Trophoblast cell (in vitro differentiated cells and primary cell): ENCODE data around the gene TYMS.

ENCODE experiments used
- DNase-seq, 2 donors: peaks; one replicate each; pipeline ENCODE4 v3.0.0-alpha.2; 2016
- H2AFZ ChIP-seq: 2 replicates; pipeline ENCODE4 v1.6.1; 2013; ENCODE audit warnings: low read length, moderate library complexity, mild to moderate bottlenecking; ENCODE audit not compliant: insufficient read depth, poor library complexity
- H2AK5ac ChIP-seq: 2 replicates; pipeline ENCODE4 v1.6.1; 2013; ENCODE audit warnings: mild to moderate bottlenecking, low read length
- H2BK120ac ChIP-seq: 2 replicates; pipeline ENCODE4 v1.6.1; 2013; ENCODE audit warnings: low read length, mild to moderate bottlenecking, moderate library complexity; ENCODE audit not compliant: insufficient read depth, poor library complexity
- H2BK12ac ChIP-seq: 2 replicates; pipeline ENCODE4 v1.6.1; 2013; ENCODE audit warnings: mild to moderate bottlenecking, low read length, moderate library complexity
- H2BK5ac ChIP-seq: 2 replicates; pipeline ENCODE4 v1.6.1; 2013; ENCODE audit warnings: low read length, low read depth, moderate library complexity, mild to moderate bottlenecking; ENCODE audit not compliant: poor library complexity
- H3K14ac ChIP-seq: 2 replicates; pipeline ENCODE4 v1.6.1; 2013; ENCODE audit warnings: mild to moderate bottlenecking, low read length
- H3K18ac ChIP-seq: 2 replicates; pipeline ENCODE4 v1.6.1; 2013; ENCODE audit warnings: mild to moderate bottlenecking, low read length
- H3K23ac ChIP-seq: 2 replicates; pipeline ENCODE4 v1.6.1; 2013; ENCODE audit warnings: low read length
- H3K27ac ChIP-seq: 2 replicates; pipeline ENCODE4 v1.5.1; 2013; ENCODE audit warnings: low read depth, mild to moderate bottlenecking, inconsistent platforms, low read length, moderate library complexity
- H3K27me3 ChIP-seq: 2 replicates; pipeline ENCODE4 v1.6.1; 2013; ENCODE audit warnings: inconsistent platforms, mild to moderate bottlenecking, low read length, moderate library complexity; ENCODE audit not compliant: insufficient read depth
- H3K36me3 ChIP-seq, 2 experiments: 1 replicate in 1 of 2; 2 replicates in 1 of 2; pipeline ENCODE4 v1.6.1; 2013; ENCODE audit warnings: low read length in 2 of 2, mild to moderate bottlenecking in 2 of 2, moderate library complexity in 1 of 2; ENCODE audit not compliant: insufficient read depth in 2 of 2, control insufficient read depth in 1 of 2
- H3K4ac ChIP-seq: 2 replicates; pipeline ENCODE4 v1.6.1; 2013; ENCODE audit warnings: low read depth, mild to moderate bottlenecking, low read length, moderate library complexity
- H3K4me1 ChIP-seq, 2 experiments: 1 replicate in 1 of 2; 2 replicates in 1 of 2; pipeline ENCODE4 v1.6.1; 2013; ENCODE audit warnings: low read length in 2 of 2, mild to moderate bottlenecking in 2 of 2, moderate library complexity in 1 of 2; ENCODE audit not compliant: insufficient read depth in 2 of 2, control insufficient read depth in 1 of 2
- H3K4me2 ChIP-seq: 2 replicates; pipeline ENCODE4 v1.6.1; 2013; ENCODE audit warnings: inconsistent platforms, mild to moderate bottlenecking, low read length, moderate library complexity
- H3K4me3 ChIP-seq: 2 replicates; pipeline ENCODE4 v1.5.1; 2013; ENCODE audit warnings: mild to moderate bottlenecking, low read depth, low read length, inconsistent platforms
- H3K79me1 ChIP-seq: one replicate; pipeline ENCODE4 v1.6.1; 2013; ENCODE audit warnings: low read length
- H3K79me2 ChIP-seq: 2 replicates; pipeline ENCODE4 v1.6.1; 2013; ENCODE audit warnings: low read length, mild to moderate bottlenecking; ENCODE audit not compliant: control insufficient read depth, insufficient read depth, poor library complexity
- H3K9ac ChIP-seq: 2 replicates; pipeline ENCODE4 v1.6.1; 2013; ENCODE audit warnings: mild to moderate bottlenecking, low read length
- H3K9me3 ChIP-seq: 2 replicates; pipeline ENCODE4 v1.6.1; 2013; ENCODE audit warnings: low read depth, mild to moderate bottlenecking, control low read depth, inconsistent platforms, low read length; ENCODE audit not compliant: insufficient read depth
- H4K12ac ChIP-seq: 2 replicates; pipeline ENCODE4 v1.6.1; 2013; ENCODE audit warnings: low read depth, mild to moderate bottlenecking, low read length, moderate library complexity
- H4K8ac ChIP-seq: 2 replicates; pipeline ENCODE4 v1.6.1; 2013; ENCODE audit warnings: low read depth, mild to moderate bottlenecking, low read length, moderate library complexity
- H4K91ac ChIP-seq: one replicate; pipeline ENCODE4 v1.6.1; 2013; ENCODE audit warnings: low read depth, mild to moderate bottlenecking, low read length, moderate library complexity
- WGBS: extraction: QIAGEN DNeasy Blood & Tissue Kit; methylation state at CpG from one replicate; pipeline ENCODE4 v1.1.7; 2013; ENCODE audit warnings: missing lambda C conversion rate; ENCODE audit not compliant: insufficient read length, insufficient coverage; ENCODE audit errors: extremely low coverage; 5-methylcytosine and 5-hydroxymethylcytosine counted together

Gene TYMS

GRCh38 chr18:647304-647703 lies 10.1 kb upstream of the TYMS start:
- H3K4me3 ChIP-seq = no peak overlapping the region
- no peaks in the 10 kb centered on the region for H3K27me3 ChIP-seq
- H2BK5ac ChIP-seq = no peak overlapping the region
- H2BK12ac ChIP-seq = no peak overlapping the region
- H3K27ac ChIP-seq = no peak overlapping the region
- H3K9me3 ChIP-seq = no peaks in the 10 kb centered on the region
- H4K91ac ChIP-seq = no peak overlapping the region
- H3K4me2 ChIP-seq = no peak overlapping the region
- H2AK5ac ChIP-seq = no peak overlapping the region
- H3K79me1 ChIP-seq = no peaks in the 10 kb centered on the region
- H3K9ac ChIP-seq = no peak overlapping the region
- no peak overlapping the region for H4K8ac ChIP-seq
- no peak overlapping the region for H3K18ac ChIP-seq
- no peaks in the 10 kb centered on the region for H3K36me3 ChIP-seq
- H3K14ac ChIP-seq = no peak overlapping the region
- WGBS = no CpG with 5 or more reads among the region's 5 CpGs
- H3K4me1 ChIP-seq = no peaks in the 10 kb centered on the region
- H4K12ac ChIP-seq = no peak overlapping the region
- H3K23ac ChIP-seq = no peak overlapping the region
- H2AFZ ChIP-seq = no peak overlapping the region
- no peaks in the 10 kb centered on the region for H3K79me2 ChIP-seq
- no peak overlapping the region for H3K4ac ChIP-seq
- H2BK120ac ChIP-seq = no peak overlapping the region
- no peak for DNase-seq

GRCh38 chr18:649341-649740 lies 8.1 kb upstream of the TYMS start:
- Histone ChIP-seq H2AK5ac (no peak overlapping the region), H3K4me1 (no peaks in the 10 kb centered on the region), H2AFZ (no peak overlapping the region), H2BK5ac (no peak overlapping the region), H4K91ac (no peak overlapping the region), H4K12ac (no peak overlapping the region), H3K14ac (no peak overlapping the region), H3K4ac (no peak overlapping the region), H3K4me3 (no peak overlapping the region), H4K8ac (no peak overlapping the region), H3K27ac (no peak overlapping the region), H3K23ac (no peak overlapping the region), H3K18ac (no peak overlapping the region), H3K4me2 (no peak overlapping the region), H3K36me3 (no peaks in the 10 kb centered on the region), H3K79me1 (no peaks in the 10 kb centered on the region), H2BK120ac (no peak overlapping the region), H3K9ac (no peak overlapping the region), H3K27me3 (no peaks in the 10 kb centered on the region), H3K9me3 (no peaks in the 10 kb centered on the region), H2BK12ac (no peak overlapping the region), H3K79me2 (no peaks in the 10 kb centered on the region)
- no peak for DNase-seq
- whole genome bisulfite sequencing = no CpG with 5 or more reads among the region's 5 CpGs

GRCh38 chr18:650428-650858 lies 7.0 kb upstream of the TYMS start:
- no peak overlapping the region for H3K27ac ChIP-seq
- no peak overlapping the region for H3K4me3 ChIP-seq
- no peak overlapping the region for H4K8ac ChIP-seq
- no peak overlapping the region for H2BK120ac ChIP-seq
- H3K79me1 ChIP-seq = no peaks in the 10 kb centered on the region
- no peak overlapping the region for H3K14ac ChIP-seq
- H3K9me3 ChIP-seq = no peaks in the 10 kb centered on the region
- H2BK12ac ChIP-seq = no peak overlapping the region
- no peaks in the 10 kb centered on the region for H3K79me2 ChIP-seq
- H3K18ac ChIP-seq = no peak overlapping the region
- H3K27me3 ChIP-seq = no peaks in the 10 kb centered on the region
- no CpG with 5 or more reads among the region's 6 CpGs for WGBS
- no peak overlapping the region for H3K4me2 ChIP-seq
- no peak for DNase-seq
- no peak overlapping the region for H3K9ac ChIP-seq
- H4K91ac ChIP-seq = no peak overlapping the region
- no peak overlapping the region for H2AFZ ChIP-seq
- H3K4ac ChIP-seq = no peak overlapping the region
- no peak overlapping the region for H3K23ac ChIP-seq
- no peak overlapping the region for H2AK5ac ChIP-seq
- H3K4me1 ChIP-seq = no peaks in the 10 kb centered on the region
- no peak overlapping the region for H2BK5ac ChIP-seq
- H4K12ac ChIP-seq = no peak overlapping the region
- H3K36me3 ChIP-seq = no peaks in the 10 kb centered on the region

- no peaks in the 10 kb centered on the region for H3K27me3 ChIP-seq
- WGBS = no CpG with 5 or more reads among the region's 4 CpGs
- H3K79me1 ChIP-seq = peaks cover 1% of the 10 kb centered on the region
- H4K8ac ChIP-seq = no peak overlapping the region
- H2BK12ac ChIP-seq = no peak overlapping the region
- no peak overlapping the region for H3K4ac ChIP-seq
- no peak overlapping the region for H3K9ac ChIP-seq
- H4K12ac ChIP-seq = no peak overlapping the region
- H3K23ac ChIP-seq = no peak overlapping the region
- DNase-seq = no peak
- H3K4me2 ChIP-seq = no peak overlapping the region
- no peak overlapping the region for H3K4me3 ChIP-seq
- no peak overlapping the region for H2BK120ac ChIP-seq
- H3K14ac ChIP-seq = no peak overlapping the region
- no peaks in the 10 kb centered on the region for H3K36me3 ChIP-seq
- H4K91ac ChIP-seq = no peak overlapping the region
- H2AK5ac ChIP-seq = no peak overlapping the region
- no peaks in the 10 kb centered on the region for H3K4me1 ChIP-seq
- H2AFZ ChIP-seq = no peak overlapping the region
- H3K79me2 ChIP-seq = peaks cover under 1% of the 10 kb centered on the region
- no peak overlapping the region for H3K18ac ChIP-seq
- no peak overlapping the region for H2BK5ac ChIP-seq
- H3K27ac ChIP-seq = no peak overlapping the region
- H3K9me3 ChIP-seq = no peaks in the 10 kb centered on the region
These were observed 5.3 kb upstream of the TYMS start for GRCh38 chr18:652131-652530.
